H1 (cell line): ENCODE measurements around the gene COX7C. TPM values are rescaled to one million over a fixed set of nuclear protein-coding genes. Genes with fewer than 3 reads are reported as not detected.

Experiments used
- CTCF ChIA-PET: fragments of 300-600 bp; sonication (Branson Sonifier 250); formaldehyde crosslinking; loops from one replicate; lab custom pipeline; 2021; ENCODE audit not compliant: partially characterized antibody; lab: Charles Lee
- POLR2A ChIA-PET: fragments of 300-600 bp; sonication (Branson Sonifier 250); formaldehyde crosslinking; loops from one replicate; lab custom pipeline; 2021; ENCODE audit warnings: inconsistent platforms; ENCODE audit not compliant: partially characterized antibody; lab: Charles Lee
- DNase-seq, 2 experiments: peaks; one replicate each; pipeline versions ENCODE4 v3.0.0 to v3.0.0-alpha.2; 2010 to 2022; ENCODE audit warnings: low spot score in 2 of 2, low read depth in 1 of 2, mixed read lengths in 1 of 2
- FAIRE-seq: peaks from 2 replicates; lab custom pipeline; 2011; peaks lifted over from hg19 to GRCh38; lab: Jason Lieb, UNC
- H2AFZ ChIP-seq: 2 replicates; pipeline ENCODE4 v1.8.1; 2012; ENCODE audit warnings: low read length, inconsistent platforms
- H2AK5ac ChIP-seq: 2 replicates; pipeline ENCODE4 v1.6.1; 2013; ENCODE audit warnings: low read depth, low read length
- H2BK120ac ChIP-seq: replicated peaks from 2 replicates; pipeline ENCODE3; 2013; ENCODE audit warnings: low read depth, low read length, inconsistent platforms
- H2BK12ac ChIP-seq: 2 replicates; pipeline ENCODE4 v1.6.1; 2013; ENCODE audit warnings: low read depth, low read length
- H2BK15ac ChIP-seq: 2 replicates; pipeline ENCODE4 v1.6.1; 2013; ENCODE audit warnings: low read length
- H2BK20ac ChIP-seq: 2 replicates; pipeline ENCODE4 v1.6.1; 2013; ENCODE audit warnings: low read length
- H2BK5ac ChIP-seq: 2 replicates; pipeline ENCODE4 v1.6.1; 2013; ENCODE audit warnings: low read depth, low read length
- H3K14ac ChIP-seq: 2 replicates; pipeline ENCODE4 v1.6.1; 2013; ENCODE audit warnings: inconsistent platforms; ENCODE audit not compliant: insufficient read length
- H3K18ac ChIP-seq: 2 replicates; pipeline ENCODE4 v1.6.1; 2013; ENCODE audit warnings: low read length; ENCODE audit errors: extremely low read depth
- H3K23ac ChIP-seq: 2 replicates; pipeline ENCODE4 v1.6.1; 2013; ENCODE audit warnings: inconsistent platforms; ENCODE audit not compliant: insufficient read length
- H3K23me2 ChIP-seq: 2 replicates; pipeline ENCODE4 v1.6.1; 2013; ENCODE audit warnings: low read depth, low read length
- H3K27ac ChIP-seq: 2 replicates; pipeline ENCODE4 v1.6.1; 2011; ENCODE audit warnings: low read depth, low read length, inconsistent platforms
- H3K27me3 ChIP-seq, 4 experiments: replicated peaks in 1 of 4; 1 replicate in 1 of 4; 2 replicates in 3 of 4; pipeline versions ENCODE4 v1.6.1 to v1.8.1; 2011 to 2013; ENCODE audit warnings: low read length in 3 of 4, mild to moderate bottlenecking in 3 of 4, inconsistent platforms in 2 of 4, mixed read lengths in 2 of 4, moderate library complexity in 1 of 4; ENCODE audit not compliant: control insufficient read depth in 3 of 4, insufficient read depth in 3 of 4; ENCODE audit errors: extremely low read depth in 1 of 4
- H3K36me3 ChIP-seq, 4 experiments: 2 replicates each; pipeline versions ENCODE4 v1.6.1 to v1.8.1; 2011 to 2013; ENCODE audit warnings: mild to moderate bottlenecking in 4 of 4, low read length in 3 of 4, moderate library complexity in 2 of 4, control low read depth in 1 of 4, inconsistent platforms in 1 of 4; ENCODE audit not compliant: insufficient read depth in 4 of 4, control insufficient read depth in 2 of 4
- H3K4ac ChIP-seq: replicated peaks from 2 replicates; pipeline ENCODE3; 2013; ENCODE audit warnings: low read length, low read depth, mixed read lengths, inconsistent platforms; ENCODE audit not compliant: insufficient read length
- H3K4me1 ChIP-seq, 4 experiments: replicated peaks in 1 of 4; 1 replicate in 1 of 4; 2 replicates in 3 of 4; pipeline versions ENCODE4 v1.6.1 to v1.8.1; 2011 to 2013; ENCODE audit warnings: low read length in 3 of 4, inconsistent platforms in 2 of 4, mixed read lengths in 1 of 4; ENCODE audit not compliant: insufficient read depth in 4 of 4, control insufficient read depth in 3 of 4
- H3K4me2 ChIP-seq, 2 experiments: 2 replicates each; pipeline versions ENCODE4 v1.6.1 to v1.8.1; 2011 to 2013; ENCODE audit warnings: low read depth in 2 of 2, low read length in 2 of 2, control low read depth in 1 of 2, inconsistent platforms in 1 of 2, mild to moderate bottlenecking in 1 of 2; ENCODE audit not compliant: insufficient read depth in 1 of 2
- H3K4me3 ChIP-seq, 4 experiments: fragments of 200-600, 300-600 bp in 1 of 4; sonication (generic), shearing (Covaris generic), sonication (Bioruptor Twin) in 1 of 4; 2 replicates each; pipeline versions ENCODE4 v1.5.1 to v1.8.1; 2011 to 2016; ENCODE audit warnings: low read length in 4 of 4, low read depth in 3 of 4, control low read depth in 2 of 4, inconsistent platforms in 2 of 4, mild to moderate bottlenecking in 2 of 4, mixed read lengths in 1 of 4, moderate library complexity in 1 of 4; ENCODE audit not compliant: insufficient read depth in 2 of 4; ENCODE audit errors: extremely low read depth in 1 of 4
- H3K56ac ChIP-seq: replicated peaks from 2 replicates; pipeline ENCODE3; 2013; ENCODE audit warnings: low read depth, mild to moderate bottlenecking, mixed read lengths, low read length, inconsistent platforms; ENCODE audit not compliant: insufficient read length
- H3K79me1 ChIP-seq: 2 replicates; pipeline ENCODE4 v1.6.1; 2013; ENCODE audit warnings: low read depth, low read length, control low read depth
- H3K79me2 ChIP-seq, 2 experiments: 2 replicates each; pipeline versions ENCODE4 v1.6.1 to v1.8.1; 2012 to 2013; ENCODE audit warnings: low read length in 2 of 2, mild to moderate bottlenecking in 2 of 2, inconsistent platforms in 1 of 2; ENCODE audit not compliant: insufficient read depth in 2 of 2, control insufficient read depth in 1 of 2
- H3K9ac ChIP-seq, 4 experiments: replicated peaks in 1 of 4; 1 replicate in 1 of 4; 2 replicates in 3 of 4; pipeline versions ENCODE4 v1.6.1 to v1.8.1; 2011 to 2013; ENCODE audit warnings: low read depth in 3 of 4, low read length in 3 of 4, control low read depth in 2 of 4, mild to moderate bottlenecking in 2 of 4, moderate library complexity in 2 of 4, inconsistent platforms in 1 of 4; ENCODE audit errors: extremely low read depth in 1 of 4
- H3K9me3 ChIP-seq, 2 experiments: 2 replicates each; pipeline versions ENCODE4 v1.6.1 to v1.8.1; 2012 to 2013; ENCODE audit warnings: mild to moderate bottlenecking in 2 of 2, moderate library complexity in 2 of 2, control low read depth in 1 of 2, inconsistent platforms in 1 of 2, low read depth in 1 of 2, low read length in 1 of 2, mixed read lengths in 1 of 2; ENCODE audit not compliant: insufficient read depth in 2 of 2
- H4K20me1 ChIP-seq, 2 experiments: replicated peaks in 1 of 2; 2 replicates each; pipeline versions ENCODE3 to v1.8.1; 2011 to 2013; ENCODE audit warnings: inconsistent platforms in 2 of 2, low read length in 2 of 2, mild to moderate bottlenecking in 1 of 2; ENCODE audit not compliant: insufficient read depth in 2 of 2, control insufficient read depth in 1 of 2
- H4K5ac ChIP-seq: 2 replicates; pipeline ENCODE4 v1.6.1; 2013; ENCODE audit warnings: low read length, low read depth, mixed read lengths, inconsistent platforms; ENCODE audit not compliant: insufficient read length
- H4K8ac ChIP-seq: 2 replicates; pipeline ENCODE4 v1.8.0; 2013; ENCODE audit warnings: mild to moderate bottlenecking, moderate library complexity, low read length, inconsistent platforms; ENCODE audit not compliant: insufficient read depth; ENCODE audit errors: extremely low read depth
- H4K91ac ChIP-seq: replicated peaks from 2 replicates; pipeline ENCODE3; 2013; ENCODE audit warnings: low read length, mixed read lengths, inconsistent platforms; ENCODE audit not compliant: insufficient read length
- BRCA1 ChIP-seq: IDR thresholded peaks from 2 replicates; pipeline ENCODE4 v1.6.1; 2012; ENCODE audit warnings: low read depth, low read length, improper control_type of control experiment
- MAFK ChIP-seq: IDR thresholded peaks from 2 replicates; pipeline ENCODE4 v1.6.1; 2012; ENCODE audit warnings: low read depth, mild to moderate bottlenecking, improper control_type of control experiment, low read length
- SIN3A ChIP-seq, 2 experiments: IDR thresholded peaks in 1 of 2; conservative IDR thresholded peaks in 1 of 2; 2 replicates each; pipeline ENCODE4 v1.6.1; 2011 to 2012; ENCODE audit warnings: low read length in 2 of 2, improper control_type of control experiment in 1 of 2, low read depth in 1 of 2, mild to moderate bottlenecking in 1 of 2
- WGBS, 2 experiments: shearing (Covaris generic) in 1 of 2; methylation state at CpG; one replicate each; pipeline versions ENCODE4 v1.1.6 to v1.1.7; 2013 to 2015; ENCODE audit warnings: low lambda C conversion rate in 2 of 2, mixed read lengths in 2 of 2, inconsistent platforms in 1 of 2, low coverage in 1 of 2, missing lambda C conversion rate in 1 of 2; ENCODE audit not compliant: insufficient replicate concordance in 2 of 2, insufficient coverage in 1 of 2, insufficient read length in 1 of 2; ENCODE audit errors: extremely low coverage in 1 of 2, missing lambda C conversion rate in 1 of 2; 5-methylcytosine and 5-hydroxymethylcytosine counted together
- polyA plus RNA-seq, 7 experiments: library from polyadenylated mRNA; depleted of rRNA in 3 of 7; stranded (reverse) in 5 of 7; unstranded in 2 of 7; fragments of >200 nt in 5 of 7; fragments of 200-250 nt in 2 of 7; gene quantifications; 1 replicate in 5 of 7; 2 replicates in 1 of 7; 4 replicates in 1 of 7; pipeline versions ENCODE4 v1.2.1 to v1.2.3, GENCODE V29; 2011 to 2013; ENCODE audit warnings: missing spikeins in 2 of 7, mixed read lengths in 2 of 7
- total RNA-seq: library from RNA; stranded (reverse); fragmentation: NEBNext Ultra II Directional; extraction: Animal tissue kit (Norgen Biotek cat#: 25700); gene quantifications from 2 replicates; pipeline ENCODE4 v1.2.1, GENCODE V29; 2021

The COX7C gene
- total and polyA plus RNA-seq, 2 of the 8 experiments (the other 6 are each of a cell fraction or from before 2014, with no cell fraction given) = 1,059 to 1,207 TPM

GRCh38 chr5:86646671-86647070 lies 28.9 kb downstream of the COX7C start:
- H2BK12ac ChIP-seq = no peak overlapping the region
- H3K14ac ChIP-seq = no peak overlapping the region
- H3K4ac ChIP-seq = peak overlapping the region; percentile 60
- H3K27ac ChIP-seq = no peak overlapping the region
- 0 out of 4 replicates have a peak overlapping the region, but pooled peaks of 1 of the 2 experiments have one; percentile 34 for H3K4me2 ChIP-seq
- peaks cover 4 to 28% (median 17%) of the 10 kb centered on the region in 4 experiments for H3K4me1 ChIP-seq
- H2AK5ac ChIP-seq = no peak overlapping the region
- H3K79me2 ChIP-seq = no peaks in the 10 kb centered on the region
- H3K9me3 ChIP-seq = no peaks in the 10 kb centered on the region
- no peak overlapping the region for H3K18ac ChIP-seq
- no peak overlapping the region for H4K91ac ChIP-seq
- no peak overlapping the region for H2BK15ac ChIP-seq
- no peak for DNase-seq
- no peak for FAIRE-seq
- no peaks in the 10 kb centered on the region for H3K27me3 ChIP-seq
- no peak overlapping the region for H3K9ac ChIP-seq
- no peak overlapping the region for H3K4me3 ChIP-seq
- no peak overlapping the region for H4K8ac ChIP-seq
- peak overlapping the region; percentile 38; the same call in 1 of the 2 replicates for H2BK5ac ChIP-seq
- no peak overlapping the region; the same call in 1 of the 2 replicates for H2BK20ac ChIP-seq
- H2BK120ac ChIP-seq = peak overlapping the region; percentile 16
- H4K20me1 ChIP-seq = no peaks in the 10 kb centered on the region
- H3K79me1 ChIP-seq = no peaks in the 10 kb centered on the region
- no peaks in the 10 kb centered on the region for H3K36me3 ChIP-seq
- no peaks in the 10 kb centered on the region for H3K23me2 ChIP-seq
- 88% methylated on average over 1 of the region's 1 CpG; no CpG with 5 or more reads in 1 of the 2 experiments for WGBS, 2 experiments
- POLR2A ChIA-PET = no interaction called here
- CTCF ChIA-PET = interaction anchor here (1.7 kb wide), 1 partner anchor 15 kb away, joined by 5 read pairs; no protein-coding TSS in a partner anchor
- H2AFZ ChIP-seq = no peak overlapping the region
- H4K5ac ChIP-seq = peak overlapping the region; percentile 1
- no peak overlapping the region for H3K56ac ChIP-seq
- H3K23ac ChIP-seq = no peak overlapping the region
- TF ChIP-seq MAFK (no peak), SIN3A (conservative IDR thresholded peaks at IDR 0.05 in 1 of 2, IDR thresholded peaks at IDR 0.05 in 1 of 2; ENCODE audit: low read depth in 1 of 2, low read length in 2 of 2) (no peak), BRCA1 (no peak)
